HL-60/S4 treated with phorbol 12-myristate 13-acetate at 8.2 ng/mL for 4 days and 3 days (cell line): ENCODE data around the gene PDP2.
"Not testable (repeated sequence)": the region's sequence is repeated elsewhere in the genome, so short reads cannot be mapped to it uniquely, and the experiment has no call there.

Experiments used
- in situ Hi-C: fragments of 300-500 bp; cut with MboI; formaldehyde crosslinking; loops from 2 replicates; pipeline ENCODE4 v1.15.0; 2022; ENCODE audit warnings: low sequenced_read_pairs

Gene PDP2

DNA sequence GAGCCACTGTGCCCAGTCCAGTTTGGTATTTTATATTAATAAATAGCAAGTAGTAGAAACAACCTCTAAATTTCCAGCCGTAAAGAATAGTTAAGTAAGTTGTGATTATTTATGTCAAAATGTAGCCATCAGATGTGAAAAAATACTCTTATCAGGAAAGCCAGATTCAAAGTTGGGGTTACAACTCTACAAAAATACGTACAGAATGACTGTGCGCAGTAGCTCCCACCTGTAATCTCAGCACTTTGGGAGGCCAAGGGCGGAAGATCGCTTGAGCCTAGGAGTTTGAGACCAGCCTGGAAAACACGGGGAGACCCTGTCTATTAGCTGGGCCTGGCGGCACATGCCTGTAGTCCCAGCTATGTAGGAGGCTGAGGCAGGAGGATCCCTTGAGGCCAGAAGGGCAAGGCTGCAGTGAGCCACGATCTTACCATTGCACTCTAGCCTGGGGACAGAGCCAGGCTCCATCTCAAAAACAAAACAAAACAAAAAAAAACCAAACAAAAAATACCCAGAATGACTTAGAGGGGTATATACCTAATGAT, 1.7 kb downstream of the PDP2 start:
- in situ Hi-C loops: no loop called here

DNA sequence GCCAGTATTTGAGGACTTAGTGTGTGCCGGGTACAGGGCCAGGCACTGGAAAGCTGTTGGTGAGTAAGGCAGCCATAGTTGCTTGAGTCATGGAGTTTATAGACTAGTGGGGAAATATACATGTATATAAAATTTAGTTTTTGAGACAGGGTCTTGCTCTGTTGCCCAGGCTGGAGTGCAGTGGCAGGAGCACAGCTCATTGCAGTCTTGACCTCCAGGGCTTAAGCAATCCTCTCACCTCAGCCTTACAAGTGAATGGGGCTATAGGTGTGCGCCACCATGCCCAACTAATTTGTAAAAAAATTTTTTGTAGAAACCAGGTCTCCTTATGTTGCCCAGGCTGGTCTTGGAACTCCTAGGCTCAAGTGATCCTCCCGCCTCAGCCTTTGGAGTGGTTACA, 2.4 kb downstream of the PDP2 start:
- in situ Hi-C loops: no loop called here

DNA sequence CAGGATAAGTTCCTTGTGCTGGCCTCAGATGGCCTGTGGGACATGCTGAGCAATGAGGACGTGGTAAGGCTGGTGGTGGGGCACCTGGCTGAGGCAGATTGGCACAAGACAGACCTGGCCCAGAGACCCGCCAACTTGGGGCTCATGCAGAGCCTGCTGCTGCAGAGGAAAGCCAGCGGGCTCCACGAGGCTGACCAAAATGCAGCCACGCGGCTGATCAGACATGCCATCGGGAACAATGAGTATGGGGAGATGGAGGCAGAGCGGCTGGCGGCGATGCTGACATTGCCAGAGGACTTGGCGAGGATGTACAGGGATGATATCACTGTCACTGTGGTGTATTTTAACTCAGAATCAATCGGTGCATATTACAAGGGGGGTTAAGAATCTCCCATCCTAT, 5.2 kb downstream of the PDP2 start:
- in situ Hi-C loops: no loop called here

DNA sequence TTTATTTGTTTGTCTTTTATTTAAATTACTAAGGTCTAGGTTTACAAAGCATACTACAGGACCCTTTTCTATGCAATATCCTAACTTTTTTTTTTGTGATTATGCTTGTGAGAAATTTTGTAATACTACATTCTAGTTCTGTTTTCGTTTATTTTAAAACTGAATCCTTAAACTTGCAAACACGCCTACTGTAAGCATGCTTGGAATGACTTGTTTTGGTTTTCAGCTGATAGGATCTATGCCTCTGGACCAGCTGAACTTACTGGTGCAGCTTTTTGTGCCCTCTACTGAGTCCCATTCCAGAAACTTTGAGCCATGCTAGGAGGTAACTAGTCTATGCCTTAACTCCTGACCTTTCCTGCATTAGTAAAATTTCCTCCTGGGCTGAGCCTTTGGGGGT, 6.0 kb downstream of the PDP2 start:
- in situ Hi-C loops: no loop called here

DNA sequence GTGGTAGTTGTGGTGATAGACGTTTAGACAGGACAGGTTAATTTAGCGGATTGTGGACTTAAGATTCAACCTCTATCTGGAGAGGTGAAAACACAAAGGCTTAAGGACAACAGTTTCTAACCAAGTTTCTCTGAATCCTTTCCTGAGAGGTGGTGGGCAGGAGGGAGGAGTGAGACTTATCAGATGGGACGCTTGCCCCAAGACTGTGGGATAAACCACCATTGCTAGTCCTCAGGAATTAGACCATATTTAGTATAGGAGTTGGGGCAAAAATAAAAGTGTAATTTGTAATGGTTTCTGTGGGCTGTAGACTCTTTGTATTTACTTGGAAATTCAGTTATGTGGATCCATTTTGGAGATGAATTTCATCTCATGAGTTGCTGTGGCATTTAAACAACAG, 6.6 kb downstream of the PDP2 start:
- in situ Hi-C loops: no loop called here

DNA sequence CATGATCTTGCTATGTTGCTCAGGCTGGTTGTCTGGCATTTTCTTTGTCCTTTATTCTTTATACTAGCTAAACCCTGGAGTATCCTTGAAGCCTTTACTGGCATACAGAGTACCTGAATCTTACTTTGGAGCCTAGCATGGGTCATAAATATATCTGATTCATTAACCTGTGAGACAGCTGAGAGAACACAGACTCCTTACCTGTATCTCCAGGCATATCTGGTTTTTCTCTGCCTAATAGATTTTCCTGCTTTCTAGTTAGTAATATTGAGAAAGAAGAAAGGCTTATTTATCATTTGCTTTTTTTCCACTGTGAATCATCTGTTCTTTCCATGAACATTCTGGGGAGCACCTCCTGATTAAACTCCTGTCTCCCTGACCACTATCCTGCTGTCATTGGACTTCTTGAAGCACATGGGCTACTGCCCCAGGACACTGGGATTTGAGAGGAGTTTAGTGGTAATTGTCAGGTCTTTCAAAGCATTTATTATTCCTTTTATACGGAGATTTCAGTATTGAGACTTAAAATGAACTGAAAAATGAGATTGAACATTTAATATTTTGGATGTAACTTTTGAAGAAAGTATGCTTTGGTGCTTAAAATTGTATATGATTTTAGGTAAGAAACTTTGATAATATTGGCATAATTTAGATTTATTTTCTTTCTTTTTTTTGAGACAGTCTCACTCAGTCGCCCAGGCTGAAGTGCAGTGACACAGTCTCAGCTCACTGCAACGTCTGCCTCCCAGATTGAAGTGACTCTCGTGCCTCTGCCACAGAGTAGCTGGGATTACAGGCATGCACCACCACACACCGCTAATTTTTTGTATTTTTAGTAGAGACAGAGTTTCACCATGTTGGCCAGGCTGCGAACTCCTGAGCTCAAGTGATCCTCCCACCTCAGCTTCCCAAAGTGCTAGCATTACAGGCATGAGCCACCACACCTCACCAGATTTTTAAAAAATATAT, 8.6 kb downstream of the PDP2 start:
- in situ Hi-C loops: no loop called here

DNA sequence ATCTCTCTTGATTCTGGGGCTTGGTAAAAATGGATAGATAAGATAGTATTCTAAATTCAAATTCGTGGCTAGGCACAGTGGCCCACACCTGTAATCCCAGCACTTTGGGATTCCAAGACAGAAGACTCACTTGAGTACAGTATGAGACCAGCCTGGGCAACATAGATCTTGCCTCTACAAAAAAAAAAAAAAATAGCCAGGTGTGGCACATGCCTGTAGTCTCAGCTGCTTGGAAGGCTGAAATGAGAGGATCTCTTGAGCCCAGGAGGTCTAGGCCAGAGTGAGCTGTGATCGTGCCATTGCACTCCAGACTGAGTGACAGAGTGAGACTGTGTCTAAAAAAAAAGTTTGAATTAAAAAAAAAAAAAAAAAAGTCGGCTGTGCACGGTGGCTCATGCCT, 9.3 kb downstream of the PDP2 start:
- in situ Hi-C loops: no loop called here

DNA sequence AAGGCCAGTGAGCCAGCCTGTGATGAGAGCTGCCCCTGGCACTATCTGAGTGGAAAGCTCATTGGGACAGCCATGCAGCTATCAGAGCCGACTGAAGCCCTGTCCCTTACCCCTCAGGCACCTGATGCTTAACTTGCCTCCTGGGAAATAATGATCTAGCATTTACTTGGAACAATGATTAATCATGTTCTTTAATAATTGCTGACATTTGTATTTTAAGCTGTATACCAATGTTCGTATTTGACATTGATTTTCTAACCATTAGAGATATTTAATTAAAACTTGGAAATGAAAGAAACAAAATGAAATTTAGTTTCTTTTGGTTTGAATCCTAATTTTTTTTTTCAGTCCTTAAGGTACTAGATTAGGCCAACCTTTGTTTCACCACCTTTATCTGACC, 10.5 kb downstream of the PDP2 start:
- in situ Hi-C loops: no loop called here

DNA sequence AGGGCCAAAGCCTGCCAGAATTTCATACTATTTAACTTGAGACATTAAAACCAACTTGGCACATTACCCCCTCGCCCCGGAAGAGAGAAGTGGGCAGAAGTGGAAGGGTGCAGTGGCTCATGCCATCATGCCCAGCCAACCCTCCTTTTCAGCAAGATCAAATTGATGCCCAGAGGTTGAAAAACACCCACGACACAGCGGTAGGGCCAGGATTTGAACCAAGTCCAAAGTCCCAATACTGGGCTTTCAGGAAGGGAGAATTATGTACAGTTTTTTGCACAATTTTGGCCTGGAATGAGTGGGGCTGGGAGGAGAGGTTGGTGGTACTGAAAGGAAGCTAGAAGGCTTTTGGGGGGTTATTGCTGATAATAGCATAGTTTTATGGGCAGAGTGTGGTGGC, 11.0 kb downstream of the PDP2 start:
- in situ Hi-C loops: no loop called here

DNA sequence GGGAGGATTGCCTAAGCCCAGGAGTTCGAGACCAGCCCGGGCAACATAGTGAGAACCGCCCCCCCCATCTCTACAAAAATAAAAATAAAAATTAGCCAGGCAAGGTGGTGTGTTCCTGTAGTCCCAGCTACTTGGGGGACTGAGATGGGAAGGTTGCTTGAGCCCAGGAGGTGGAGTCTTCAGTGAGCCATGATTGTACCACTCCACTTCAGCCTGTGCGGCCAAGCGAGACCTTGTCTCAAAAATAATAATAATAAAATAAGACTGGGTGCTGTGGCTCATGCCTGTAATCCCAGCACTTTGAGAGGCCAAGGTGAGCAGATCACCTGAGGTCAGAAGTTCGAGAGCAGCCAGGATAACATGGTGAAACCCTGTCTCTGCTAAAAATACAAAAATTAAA, 11.5 kb downstream of the PDP2 start:
- in situ Hi-C loops: no loop called here

DNA sequence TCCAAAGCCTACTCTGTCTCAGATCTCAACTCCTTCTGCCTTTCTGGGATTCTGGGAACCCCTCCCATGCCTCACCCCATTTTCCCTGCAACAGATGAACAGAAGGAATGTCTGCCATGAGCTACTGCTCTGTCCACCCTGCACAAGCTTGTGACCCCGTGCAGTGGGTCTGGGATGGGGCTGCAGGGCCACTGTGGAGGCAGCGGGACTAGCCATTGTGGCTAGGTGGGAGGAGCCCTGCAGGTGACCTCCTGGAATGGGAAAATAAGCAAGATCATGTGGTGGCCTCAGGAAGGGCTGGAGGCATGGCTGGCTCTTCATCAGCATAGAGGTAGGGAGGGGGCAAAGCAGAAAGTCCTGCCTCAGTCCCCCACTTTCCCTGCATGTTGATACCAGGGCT, 13.7 kb downstream of the PDP2 start:
- in situ Hi-C loops: no loop called here

DNA sequence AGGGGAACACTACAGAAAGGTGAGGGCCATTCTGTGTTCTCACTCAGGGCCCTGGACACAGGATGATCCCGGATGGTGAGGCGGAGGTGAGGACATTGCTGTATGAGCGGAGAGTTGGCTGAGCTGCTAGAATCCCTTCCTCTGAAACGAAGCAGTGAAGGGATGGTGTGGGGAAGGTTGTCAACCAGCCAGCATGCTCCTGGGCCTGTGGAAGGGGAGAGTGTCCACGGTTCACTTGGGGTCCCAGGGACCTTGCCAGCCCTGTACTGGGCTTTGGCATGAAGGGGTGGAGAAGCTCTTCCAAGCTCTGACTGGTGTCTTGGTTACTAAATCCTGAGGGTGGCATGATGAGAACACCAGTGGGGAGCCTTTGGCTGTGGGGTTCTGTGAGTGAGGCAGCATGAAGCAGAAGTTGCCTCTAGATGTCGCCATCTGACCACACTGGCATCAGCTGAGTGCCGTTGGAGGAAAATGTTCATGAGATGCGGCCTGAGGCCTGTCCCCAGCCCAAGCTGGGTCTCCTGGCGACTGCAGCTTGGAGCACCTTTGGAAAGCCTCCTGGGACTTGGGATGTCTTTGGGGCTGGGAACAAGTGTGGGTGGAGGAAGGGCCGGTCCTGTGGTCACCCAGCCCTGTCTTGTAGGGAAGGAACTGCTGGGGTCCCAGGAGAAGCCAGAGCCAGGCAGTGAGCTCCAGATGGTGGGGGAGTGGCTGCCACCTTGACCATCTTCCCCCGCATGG, 14.8 kb downstream of the PDP2 start:
- in situ Hi-C loops: no loop called here

DNA sequence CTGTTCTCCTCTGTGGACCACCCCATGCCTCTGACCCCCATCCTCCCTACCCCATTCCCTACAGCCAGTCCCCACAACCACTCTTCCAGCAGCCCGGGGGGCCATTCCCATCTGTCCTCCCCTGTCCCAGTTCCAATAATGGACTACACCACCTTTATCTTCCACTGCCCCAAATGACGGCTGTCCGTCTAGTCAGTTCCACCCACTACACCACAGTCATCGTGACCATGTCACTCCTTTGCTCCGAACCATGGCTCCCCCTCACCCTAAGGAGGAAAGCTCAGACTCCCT, 15.3 kb downstream of the PDP2 start:
- in situ Hi-C loops: no loop called here

DNA sequence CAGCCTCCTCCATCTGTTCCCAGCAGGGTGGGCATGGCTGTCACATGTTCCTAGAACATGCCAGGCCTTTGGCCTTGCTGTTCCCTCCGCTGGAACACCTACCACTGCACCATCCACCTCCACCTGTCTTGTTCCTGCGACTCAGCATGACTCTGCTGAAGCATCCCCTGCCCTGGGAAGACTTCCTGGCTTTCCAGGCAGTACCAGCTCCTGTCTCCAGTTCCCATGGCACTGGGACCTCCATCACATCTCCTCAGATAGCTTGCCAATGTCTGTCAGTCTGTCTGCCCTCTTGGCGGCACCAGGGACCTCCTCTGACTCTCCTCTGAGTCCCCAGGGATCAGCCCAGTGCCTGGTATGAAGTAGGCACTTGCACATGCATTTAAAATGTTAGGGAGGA, 15.7 kb downstream of the PDP2 start:
- in situ Hi-C loops: no loop called here

DNA sequence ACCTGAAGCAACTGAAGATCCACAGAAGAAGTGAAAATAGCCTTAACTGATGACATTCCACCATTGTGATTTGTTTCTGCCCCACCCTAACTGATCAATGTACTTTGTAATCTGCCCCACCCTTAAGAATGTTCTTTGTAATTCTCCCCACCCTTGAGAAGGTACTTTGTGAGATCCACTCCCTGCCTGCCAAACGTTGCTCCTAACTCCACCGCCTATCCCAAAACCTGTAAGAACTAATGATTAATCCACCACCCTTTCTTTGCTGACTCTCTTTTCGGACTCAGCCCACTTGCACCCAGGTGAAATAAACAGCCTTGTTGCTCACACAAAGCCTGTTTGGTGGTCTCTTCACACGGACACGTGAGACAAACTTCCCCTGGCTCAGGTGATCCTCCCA, 16.4 kb downstream of the PDP2 start:
- in situ Hi-C loops: not testable (repeated sequence)

DNA sequence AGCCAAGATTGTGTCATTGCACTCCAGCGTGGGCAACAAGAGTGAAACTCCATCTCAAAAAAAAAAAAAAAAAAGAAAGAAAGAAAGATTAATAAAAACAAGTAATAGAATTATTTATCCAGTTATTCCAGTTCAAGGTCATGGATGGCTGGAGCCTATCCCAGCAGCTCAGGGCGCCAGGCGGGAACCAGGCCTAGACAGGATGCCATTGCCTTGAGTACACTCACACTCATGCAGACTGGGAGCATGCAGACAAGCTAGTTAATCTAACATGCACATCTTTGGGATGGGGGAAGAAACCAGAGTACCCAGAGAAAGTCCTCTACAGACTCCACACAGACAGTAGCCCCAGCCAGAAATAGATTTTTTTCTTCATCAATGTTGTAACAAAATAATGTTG, 17.9 kb downstream of the PDP2 start:
- in situ Hi-C loops: no loop called here

DNA sequence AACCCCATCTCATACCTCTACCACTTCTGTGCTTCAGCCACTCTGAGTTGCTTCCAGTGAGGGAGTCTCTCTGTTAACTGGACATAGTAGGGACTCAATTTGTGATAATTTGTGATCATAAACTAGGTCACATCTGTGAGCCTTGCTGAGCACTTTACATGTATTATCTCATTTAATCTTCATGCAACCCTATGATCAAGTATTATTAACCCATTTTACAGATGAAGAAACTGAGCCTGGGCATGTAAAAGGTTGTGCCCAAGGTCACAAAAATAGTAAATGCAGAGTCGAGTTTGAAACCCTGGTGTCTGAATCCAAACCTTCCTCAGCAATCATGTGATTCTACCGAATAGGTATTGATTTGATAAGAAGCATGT, 18.6 kb downstream of the PDP2 start:
- in situ Hi-C loops: no loop called here

DNA sequence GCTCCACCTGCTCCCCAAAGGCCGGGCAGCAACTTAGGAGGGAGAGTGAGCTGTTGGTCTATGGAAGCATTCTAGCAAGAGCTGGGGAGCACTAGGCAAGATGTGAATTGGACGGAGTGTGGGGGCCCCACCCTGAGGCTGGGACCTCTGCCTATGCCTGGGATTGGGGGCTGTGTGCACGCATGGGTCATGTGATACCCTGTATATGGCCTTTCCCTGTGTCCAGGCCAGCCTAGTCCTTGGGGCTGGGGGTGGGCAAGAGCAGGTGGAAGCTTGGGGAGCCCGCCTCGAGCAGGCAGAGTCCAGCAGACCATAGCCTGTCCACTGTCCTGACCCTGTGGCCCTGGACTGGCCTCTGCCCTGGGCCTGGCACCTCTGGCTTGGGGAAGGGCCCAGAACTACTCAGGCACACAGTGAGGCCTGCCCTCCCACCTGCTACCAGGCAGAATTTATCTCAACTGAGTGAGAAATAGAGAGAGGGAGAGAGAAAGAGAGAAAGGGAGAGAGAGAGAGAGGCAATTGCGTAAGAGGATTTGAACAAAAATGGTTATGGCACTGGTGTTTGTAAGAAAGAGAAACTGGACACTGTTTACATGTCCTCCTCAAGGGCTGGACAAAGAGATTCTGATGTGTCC, 19.1 kb downstream of the PDP2 start:
- in situ Hi-C loops: no loop called here

DNA sequence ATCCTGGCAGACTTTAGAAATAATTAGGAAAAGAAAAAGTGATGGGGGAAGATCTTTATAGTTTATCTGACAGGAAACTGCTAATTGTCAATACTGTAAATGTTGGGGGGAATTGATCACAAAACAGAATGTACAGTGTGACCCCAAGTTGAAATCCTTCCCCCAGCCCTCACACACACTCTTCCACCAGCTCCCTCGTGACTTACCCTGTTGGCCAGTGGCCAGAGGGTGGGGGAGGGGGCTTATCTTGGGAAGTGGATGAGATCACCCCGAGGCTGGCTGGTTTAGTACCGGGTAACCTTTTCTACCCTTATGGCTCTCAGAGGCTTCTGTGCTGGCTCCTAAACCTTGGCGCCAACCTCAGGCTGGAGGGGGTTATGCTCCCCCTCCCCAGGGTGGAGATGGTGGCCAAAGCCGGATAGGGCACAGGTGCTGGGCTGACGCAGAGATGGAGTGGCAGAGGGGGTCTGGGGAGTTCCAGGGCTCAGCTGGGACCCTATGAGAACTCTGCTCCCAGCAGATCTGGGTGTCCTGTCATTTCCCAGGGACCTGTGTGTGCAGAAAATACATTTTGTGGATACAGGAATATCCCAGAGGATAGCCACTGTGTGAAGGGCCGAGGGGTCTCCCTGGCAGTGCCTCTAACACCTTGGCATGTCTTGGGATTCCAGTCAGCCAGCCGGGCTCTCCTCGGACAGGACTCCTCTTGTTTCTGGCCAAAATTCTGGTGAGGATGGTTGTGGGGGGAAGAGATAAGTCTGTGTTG, 19.8 kb downstream of the PDP2 start:
- in situ Hi-C loops: no loop called here

DNA sequence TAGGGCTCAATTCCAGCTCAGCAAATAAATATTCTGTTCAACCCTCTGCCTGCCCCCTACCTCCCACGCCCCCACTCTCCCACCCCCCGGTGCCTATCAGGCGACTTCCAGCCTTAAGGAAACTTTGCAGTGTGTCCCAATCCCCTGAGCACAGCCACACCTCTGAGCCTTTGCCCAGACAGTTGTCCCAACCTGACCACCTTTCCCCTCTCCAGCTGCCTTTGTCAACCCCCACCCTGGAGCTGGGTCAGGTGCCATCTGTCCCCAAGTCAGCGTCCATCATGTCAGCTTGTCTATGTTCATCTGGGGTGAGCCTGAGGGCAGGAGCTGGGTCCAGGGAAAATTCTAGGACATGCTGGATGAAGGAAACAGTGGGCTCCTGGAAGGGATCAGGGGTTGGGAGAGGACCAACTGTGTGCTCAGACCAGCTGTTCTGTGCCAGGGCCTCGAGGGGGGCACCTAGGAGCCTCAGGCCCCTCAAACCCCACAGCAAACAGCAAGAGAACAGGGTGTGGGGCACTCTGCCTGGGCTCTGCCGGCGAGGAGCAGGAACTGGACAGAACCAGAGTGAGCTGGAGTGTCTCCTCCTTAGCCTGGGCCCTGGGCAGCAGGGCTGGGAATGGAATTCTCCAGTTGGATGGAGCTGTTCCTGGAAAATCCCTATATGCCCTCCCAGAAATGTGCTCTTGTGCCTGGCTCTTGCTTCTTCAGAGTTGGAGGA, 20.6 kb downstream of the PDP2 start:
- in situ Hi-C loops: no loop called here
